AG20443 (cell line): ENCODE measurements around the gene PTK6.

Source experiments
- DNase-seq: peaks from one replicate; pipeline ENCODE4 v3.0.0; 2012; ENCODE audit warnings: low spot score, mixed read lengths

The PTK6 gene

GRCh38 chr20:63543131-63543530 lies 6.0 kb upstream of the PTK6 start:
- no peak for DNase-seq

GRCh38 chr20:63542696-63543095 lies 5.5 kb upstream of the PTK6 start:
- no peak for DNase-seq

GRCh38 chr20:63542031-63542559 lies 4.9 kb upstream of the PTK6 start:
- no peak for DNase-seq

- DNase-seq = no peak
These were observed 4.2 kb upstream of the PTK6 start for GRCh38 chr20:63541371-63541770.

GRCh38 chr20:63540417-63541186 lies 3.4 kb upstream of the PTK6 start:
- DNase-seq = peak; percentile 80

- DNase-seq = no peak
These were observed 2.5 kb upstream of the PTK6 start for GRCh38 chr20:63539441-63540370.

- DNase-seq = no peak
These were observed 1.9 kb upstream of the PTK6 start for GRCh38 chr20:63539092-63539430.

GRCh38 chr20:63538204-63539091 lies 1.3 kb upstream of the PTK6 start:
- no peak for DNase-seq

GRCh38 chr20:63537525-63538203 lies 488 bp upstream of the PTK6 start:
- DNase-seq = peak; percentile 94

GRCh38 chr20:63536241-63536977 lies 767 bp downstream of the PTK6 start:
- peak; percentile 62 for DNase-seq

- peak; percentile 72 for DNase-seq
These were observed 2.1 kb downstream of the PTK6 start for GRCh38 chr20:63534831-63535651.

GRCh38 chr20:63534427-63534830 lies 2.7 kb downstream of the PTK6 start:
- DNase-seq = no peak

- DNase-seq = no peak
These were observed 3.2 kb downstream of the PTK6 start for GRCh38 chr20:63533871-63534393.

GRCh38 chr20:63533388-63533787 lies 3.8 kb downstream of the PTK6 start:
- DNase-seq = no peak

GRCh38 chr20:63532449-63532971 lies 4.7 kb downstream of the PTK6 start:
- DNase-seq = no peak

GRCh38 chr20:63531686-63532448 lies 5.3 kb downstream of the PTK6 start:
- DNase-seq = no peak

- DNase-seq = no peak
These were observed 6.4 kb downstream of the PTK6 start for GRCh38 chr20:63530788-63531160.
